ENCODE results near the gene KBTBD12.

KBTBD12 gene

DNA sequence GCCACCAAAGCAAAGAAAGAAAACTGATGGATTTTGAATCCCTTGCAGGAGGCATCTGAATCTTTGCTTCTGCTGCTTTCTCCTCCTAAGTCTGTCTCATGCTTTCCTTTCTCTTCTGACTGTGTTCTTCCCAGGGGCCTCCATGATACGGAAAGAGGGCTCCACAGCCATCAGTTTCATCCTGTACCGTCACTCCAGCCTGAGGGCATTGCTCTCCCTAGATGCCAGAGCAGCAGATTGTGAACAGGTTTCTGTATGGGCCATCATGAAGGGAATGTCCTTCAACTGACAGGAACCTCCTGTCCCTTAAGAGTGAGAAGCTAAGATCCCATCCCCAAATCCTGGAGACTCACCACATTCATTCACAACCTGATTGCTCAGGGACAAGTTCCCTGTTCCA, 59.2 kb downstream of the KBTBD12 start:
- TF ChIP-seq POLR2AphosphoS5 (IDR thresholded peaks at IDR 0.05; ENCODE audit: low read depth, low read length) (no peak), POLR2A (IDR thresholded peaks at IDR 0.05; ENCODE audit: low read depth, low read length) (no peak), TAF1 (IDR thresholded peaks at IDR 0.05; ENCODE audit: low read depth, low read length) (no peak), SPI1 (IDR thresholded peaks at IDR 0.05; ENCODE audit: low read depth, low read length) (no peak), POU2F2 (IDR thresholded peaks at IDR 0.05; ENCODE audit: low read depth, low read length) (no peak), PAX5 (IDR thresholded peaks at IDR 0.05; ENCODE audit: insufficient read depth, low read length, severe bottlenecking) (no peak)
- FAIRE-seq (no peak), DNase-seq (ENCODE audit: insufficient read length, low spot score) (no peak)

DNA sequence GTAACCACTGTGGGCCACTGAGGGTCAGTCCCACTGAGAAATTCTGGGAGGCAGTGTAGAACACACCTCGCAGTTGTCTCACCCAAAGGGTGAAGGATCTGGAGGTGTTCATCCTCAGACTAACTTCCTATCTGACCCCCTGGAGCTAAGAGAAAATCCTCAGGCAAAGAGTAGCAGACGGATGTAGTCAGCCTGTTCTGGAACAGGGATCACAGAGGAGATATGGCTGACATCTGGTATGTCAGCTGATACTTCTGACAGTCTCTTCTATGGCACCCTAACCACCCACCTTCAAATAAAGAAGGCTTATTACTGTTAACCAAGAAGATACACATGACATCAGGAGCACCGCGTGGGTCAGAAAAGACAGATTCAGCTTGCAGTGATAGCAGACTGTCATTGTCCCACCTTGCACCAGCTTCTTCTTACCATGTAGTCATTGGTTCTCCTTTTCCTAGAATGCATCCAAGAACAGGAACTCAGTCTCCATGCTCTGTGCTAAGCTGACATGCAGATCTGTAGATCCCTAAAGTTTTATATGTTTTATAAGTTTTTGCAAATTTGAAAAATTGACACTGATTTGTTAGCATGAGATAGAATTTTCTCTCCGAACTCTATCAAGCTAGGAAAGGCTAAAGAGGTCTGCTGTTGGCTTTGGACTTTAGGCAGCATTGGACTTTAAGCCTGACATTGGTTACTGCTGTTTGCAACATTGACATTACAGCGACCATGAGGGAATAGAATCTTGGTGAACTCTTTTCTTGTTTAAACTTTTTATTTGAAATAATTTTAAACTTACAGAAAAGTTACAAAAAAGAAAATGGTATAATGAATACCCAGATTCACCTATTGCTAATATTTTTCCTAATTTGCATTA, 60.4 kb downstream of the KBTBD12 start:
- no peak for TF ChIP-seq TAF1 (IDR thresholded peaks at IDR 0.05; ENCODE audit: low read depth, low read length)
- TF ChIP-seq PAX5 (IDR thresholded peaks at IDR 0.05; ENCODE audit: insufficient read depth, low read length, severe bottlenecking), result no peak
- no peak for TF ChIP-seq SPI1 (IDR thresholded peaks at IDR 0.05; ENCODE audit: low read depth, low read length)
- no peak for TF ChIP-seq POLR2A (IDR thresholded peaks at IDR 0.05; ENCODE audit: low read depth, low read length)
- no peak for TF ChIP-seq POU2F2 (IDR thresholded peaks at IDR 0.05; ENCODE audit: low read depth, low read length)
- TF ChIP-seq POLR2AphosphoS5 (IDR thresholded peaks at IDR 0.05; ENCODE audit: low read depth, low read length), result no peak
- FAIRE-seq (peak; percentile 20), DNase-seq (ENCODE audit: insufficient read length, low spot score) (no peak)

DNA sequence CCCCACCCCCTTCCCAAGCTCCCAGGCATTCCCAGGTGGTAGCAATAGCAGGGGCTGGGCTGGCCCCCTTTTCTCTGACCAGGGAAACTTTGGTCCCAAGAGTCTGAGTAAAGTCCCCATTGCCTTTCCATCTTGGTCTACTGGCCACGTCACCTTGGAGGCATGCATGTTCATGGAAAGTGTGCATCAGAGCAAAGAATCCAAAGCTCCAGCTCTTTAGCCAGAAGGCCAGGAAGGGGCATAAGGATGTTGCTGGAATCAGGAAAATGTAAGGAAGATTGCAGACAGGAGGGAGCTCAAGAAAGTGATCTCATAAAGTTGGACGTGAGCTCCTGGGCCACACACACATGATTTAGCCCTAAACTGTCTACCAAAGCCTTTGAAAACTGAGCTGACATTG, 63.6 kb downstream of the KBTBD12 start:
- no peak for FAIRE-seq
- TF ChIP-seq POLR2AphosphoS5 (IDR thresholded peaks at IDR 0.05; ENCODE audit: low read depth, low read length) (no peak), PAX5 (IDR thresholded peaks at IDR 0.05; ENCODE audit: insufficient read depth, low read length, severe bottlenecking) (no peak), POLR2A (IDR thresholded peaks at IDR 0.05; ENCODE audit: low read depth, low read length) (no peak), SPI1 (IDR thresholded peaks at IDR 0.05; ENCODE audit: low read depth, low read length) (no peak), POU2F2 (IDR thresholded peaks at IDR 0.05; ENCODE audit: low read depth, low read length) (no peak), TAF1 (IDR thresholded peaks at IDR 0.05; ENCODE audit: low read depth, low read length) (no peak)
- DNase-seq (ENCODE audit: insufficient read length, low spot score), result no peak

DNA sequence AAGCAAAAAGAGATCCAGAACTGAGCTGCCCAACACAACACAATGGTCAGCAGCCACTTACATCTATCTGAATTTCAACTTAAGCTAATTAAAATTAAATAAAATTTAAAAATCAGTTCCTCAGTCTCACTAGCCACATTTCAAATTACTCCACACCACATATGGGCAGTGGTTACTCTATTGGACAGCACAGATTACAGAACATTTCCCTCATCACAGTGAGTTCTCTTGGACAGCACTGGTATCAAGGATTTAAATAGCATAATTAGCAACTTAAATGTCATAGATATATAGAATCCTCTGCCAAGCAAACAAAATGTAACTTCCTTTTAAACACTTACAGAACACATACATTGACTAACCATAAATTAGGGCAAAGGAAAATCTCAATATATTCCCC, 64.4 kb downstream of the KBTBD12 start:
- DNase-seq (ENCODE audit: insufficient read length, low spot score) (no peak), FAIRE-seq (no peak)
- TF ChIP-seq TAF1 (IDR thresholded peaks at IDR 0.05; ENCODE audit: low read depth, low read length), result no peak
- TF ChIP-seq POLR2AphosphoS5 (IDR thresholded peaks at IDR 0.05; ENCODE audit: low read depth, low read length), result no peak
- no peak for TF ChIP-seq SPI1 (IDR thresholded peaks at IDR 0.05; ENCODE audit: low read depth, low read length)
- no peak for TF ChIP-seq POU2F2 (IDR thresholded peaks at IDR 0.05; ENCODE audit: low read depth, low read length)
- TF ChIP-seq POLR2A (IDR thresholded peaks at IDR 0.05; ENCODE audit: low read depth, low read length), result no peak
- TF ChIP-seq PAX5 (IDR thresholded peaks at IDR 0.05; ENCODE audit: insufficient read depth, low read length, severe bottlenecking), result no peak

DNA sequence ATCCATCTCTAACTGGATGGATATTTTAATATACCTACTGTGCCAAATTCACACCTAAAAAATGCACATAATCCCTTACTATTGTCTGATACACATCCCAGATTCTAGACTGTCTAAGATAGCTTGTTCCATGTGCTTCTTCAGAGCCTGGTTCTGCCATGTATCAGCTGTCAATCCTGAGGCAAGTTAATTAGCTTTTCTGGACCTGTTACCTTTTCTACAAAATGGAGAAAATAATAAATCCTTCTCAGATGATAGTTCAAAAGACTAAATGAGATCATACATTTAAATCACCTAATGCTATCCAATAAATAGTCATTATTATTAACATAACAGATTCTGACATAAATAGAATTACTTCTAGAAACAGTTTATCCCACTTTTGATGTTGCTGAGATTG, 66.1 kb downstream of the KBTBD12 start:
- FAIRE-seq (no peak), DNase-seq (ENCODE audit: insufficient read length, low spot score) (no peak)
- TF ChIP-seq POU2F2 (IDR thresholded peaks at IDR 0.05; ENCODE audit: low read depth, low read length) (no peak), TAF1 (IDR thresholded peaks at IDR 0.05; ENCODE audit: low read depth, low read length) (no peak), SPI1 (IDR thresholded peaks at IDR 0.05; ENCODE audit: low read depth, low read length) (no peak), POLR2A (IDR thresholded peaks at IDR 0.05; ENCODE audit: low read depth, low read length) (no peak), PAX5 (IDR thresholded peaks at IDR 0.05; ENCODE audit: insufficient read depth, low read length, severe bottlenecking) (no peak), POLR2AphosphoS5 (IDR thresholded peaks at IDR 0.05; ENCODE audit: low read depth, low read length) (no peak)

DNA sequence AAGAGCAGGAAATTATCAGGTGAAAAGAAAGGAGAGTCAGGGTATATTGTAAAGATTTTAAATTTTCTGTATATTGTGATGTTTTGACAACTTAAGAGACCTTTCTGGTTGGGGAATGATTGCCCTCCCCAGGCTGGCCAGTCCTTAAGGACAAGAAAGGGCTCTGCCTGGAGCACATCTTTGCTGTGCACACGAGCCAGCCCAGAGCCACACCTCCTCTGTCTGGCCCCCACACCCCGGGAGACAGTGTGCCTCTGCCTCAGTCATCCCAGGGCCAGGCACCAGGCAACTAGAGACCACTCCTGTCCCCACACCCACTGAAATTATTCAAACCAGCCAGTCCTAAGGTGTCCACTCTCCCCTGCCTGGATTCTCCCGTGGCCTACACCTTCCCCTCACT, 67.1 kb downstream of the KBTBD12 start:
- DNase-seq (ENCODE audit: insufficient read length, low spot score), result no peak
- TF ChIP-seq PAX5 (IDR thresholded peaks at IDR 0.05; ENCODE audit: insufficient read depth, low read length, severe bottlenecking) (no peak), TAF1 (IDR thresholded peaks at IDR 0.05; ENCODE audit: low read depth, low read length) (no peak), POLR2AphosphoS5 (IDR thresholded peaks at IDR 0.05; ENCODE audit: low read depth, low read length) (no peak), POLR2A (IDR thresholded peaks at IDR 0.05; ENCODE audit: low read depth, low read length) (no peak), POU2F2 (IDR thresholded peaks at IDR 0.05; ENCODE audit: low read depth, low read length) (no peak)

DNA sequence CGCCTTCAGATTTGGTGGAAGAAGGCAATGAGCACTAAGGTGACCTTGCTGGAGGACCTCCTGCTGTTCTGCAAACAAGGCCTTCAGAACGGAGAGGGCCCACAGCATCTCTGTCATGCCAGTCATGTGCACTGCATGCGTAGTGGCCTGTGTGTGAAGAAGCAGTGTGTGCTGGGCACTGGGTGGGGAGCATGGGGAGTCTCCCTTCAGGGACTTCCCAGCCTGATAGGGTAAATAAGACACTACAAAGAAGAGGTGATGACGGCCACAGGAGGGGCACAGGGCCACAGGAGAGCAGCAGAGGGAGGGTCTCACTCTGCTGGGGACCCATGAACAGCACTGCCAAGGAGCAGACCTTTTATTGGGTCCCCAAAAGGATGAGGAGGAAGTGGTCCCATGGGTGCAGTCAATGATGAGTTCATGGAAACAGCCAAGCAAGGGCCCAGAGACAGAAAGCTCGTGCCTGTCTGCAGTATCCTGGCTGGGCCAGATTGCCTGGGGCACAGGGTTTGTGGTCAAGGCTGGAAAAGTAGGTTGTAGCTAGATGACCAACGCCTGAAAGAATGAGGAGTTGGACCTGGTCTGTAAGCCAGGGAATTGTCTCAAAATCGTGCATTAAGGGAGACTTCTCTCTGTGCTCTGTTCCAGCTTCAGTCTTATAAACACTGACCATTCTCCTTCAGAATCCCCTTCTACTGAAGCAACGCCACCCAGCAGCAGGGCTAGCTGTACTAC, 69.4 kb downstream of the KBTBD12 start:
- FAIRE-seq, result no peak

More for the DNA sequence above, 67.1 kb downstream of the KBTBD12 start:
- FAIRE-seq, result no peak

DNA sequence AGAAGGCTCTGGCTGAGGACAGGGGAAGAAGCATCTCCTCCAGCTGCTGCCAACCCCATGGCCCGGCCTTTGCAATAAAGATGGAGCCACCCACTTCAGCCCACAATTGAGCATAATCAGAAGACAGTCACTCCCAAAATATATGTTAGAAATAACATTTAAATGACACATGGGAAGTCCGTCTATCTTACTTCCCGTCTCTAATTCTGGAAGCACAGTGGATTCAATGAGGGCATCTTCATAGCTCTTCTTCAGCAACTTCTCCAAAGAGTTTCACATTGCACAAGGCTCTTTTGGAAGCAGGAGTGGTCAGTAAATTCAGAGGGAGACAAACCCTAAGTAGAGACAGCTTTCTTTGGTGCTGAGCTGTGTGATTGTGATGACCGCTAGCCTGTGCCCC, 70.2 kb downstream of the KBTBD12 start:
- FAIRE-seq, result no peak
- DNase-seq (ENCODE audit: insufficient read length, low spot score), result no peak

More for the DNA sequence above, 69.4 kb downstream of the KBTBD12 start:
- no peak for DNase-seq (ENCODE audit: insufficient read length, low spot score)
- no peak for TF ChIP-seq POLR2AphosphoS5 (IDR thresholded peaks at IDR 0.05; ENCODE audit: low read depth, low read length)
- no peak for TF ChIP-seq POLR2A (IDR thresholded peaks at IDR 0.05; ENCODE audit: low read depth, low read length)
- TF ChIP-seq PAX5 (IDR thresholded peaks at IDR 0.05; ENCODE audit: insufficient read depth, low read length, severe bottlenecking), result no peak
- TF ChIP-seq TAF1 (IDR thresholded peaks at IDR 0.05; ENCODE audit: low read depth, low read length), result no peak
- no peak for TF ChIP-seq SPI1 (IDR thresholded peaks at IDR 0.05; ENCODE audit: low read depth, low read length)
- TF ChIP-seq POU2F2 (IDR thresholded peaks at IDR 0.05; ENCODE audit: low read depth, low read length), result no peak

More for the DNA sequence above, 70.2 kb downstream of the KBTBD12 start:
- TF ChIP-seq TAF1 (IDR thresholded peaks at IDR 0.05; ENCODE audit: low read depth, low read length) (no peak), POU2F2 (IDR thresholded peaks at IDR 0.05; ENCODE audit: low read depth, low read length) (no peak), SPI1 (IDR thresholded peaks at IDR 0.05; ENCODE audit: low read depth, low read length) (no peak), PAX5 (IDR thresholded peaks at IDR 0.05; ENCODE audit: insufficient read depth, low read length, severe bottlenecking) (no peak), POLR2A (IDR thresholded peaks at IDR 0.05; ENCODE audit: low read depth, low read length) (no peak), POLR2AphosphoS5 (IDR thresholded peaks at IDR 0.05; ENCODE audit: low read depth, low read length) (no peak)

Data from GM12891 (cell line).